ENCODE results near the gene JAZF1.

Gene JAZF1

GRCh38 chr7:27885652-27886051 is 294.9 kb downstream of the JAZF1 start:
- FAIRE-seq (no peak), DNase-seq (ENCODE audit: insufficient read length, low spot score) (no peak)
- no peak for TF ChIP-seq CTCF (IDR thresholded peaks at IDR 0.05; ENCODE audit: insufficient read depth, missing control alignments)

GRCh38 chr7:27883696-27884095 is 296.9 kb downstream of the JAZF1 start:
- FAIRE-seq (no peak), DNase-seq (ENCODE audit: insufficient read length, low spot score) (no peak)
- TF ChIP-seq CTCF (IDR thresholded peaks at IDR 0.05; ENCODE audit: insufficient read depth, missing control alignments) = no peak

- no peak for FAIRE-seq
- TF ChIP-seq CTCF (IDR thresholded peaks at IDR 0.05; ENCODE audit: insufficient read depth, missing control alignments) = no peak
- no peak for DNase-seq (ENCODE audit: insufficient read length, low spot score)
Measured at GRCh38 chr7:27876756-27877155, 303.8 kb downstream of the JAZF1 start.

GRCh38 chr7:27875832-27876231 is 304.8 kb downstream of the JAZF1 start:
- DNase-seq (ENCODE audit: insufficient read length, low spot score) (no peak), FAIRE-seq (no peak)
- no peak for TF ChIP-seq CTCF (IDR thresholded peaks at IDR 0.05; ENCODE audit: insufficient read depth, missing control alignments)

- no peak for FAIRE-seq
- TF ChIP-seq CTCF (IDR thresholded peaks at IDR 0.05; ENCODE audit: insufficient read depth, missing control alignments) = no peak
- no peak for DNase-seq (ENCODE audit: insufficient read length, low spot score)
Measured at GRCh38 chr7:27875061-27875460, 305.5 kb downstream of the JAZF1 start.

GRCh38 chr7:27873981-27874957 is 306.3 kb downstream of the JAZF1 start:
- FAIRE-seq (no peak), DNase-seq (ENCODE audit: insufficient read length, low spot score) (no peak)
- no peak for TF ChIP-seq CTCF (IDR thresholded peaks at IDR 0.05; ENCODE audit: insufficient read depth, missing control alignments)
